GM21529 (cell line): Measurements from ENCODE around the gene ANKMY1.

Source experiments
- ATAC-seq: cut with Tn5 transposase; IDR thresholded peaks from one replicate; pipeline ENCODE4 v1.9.1; 2021; ENCODE audit not compliant: unreplicated experiment

ANKMY1 gene

GRCh38 chr2:240461471-240462072, 96.2 kb downstream of the ANKMY1 start:
- ATAC-seq, result no peak

- no peak for ATAC-seq
These were observed 96.9 kb downstream of the ANKMY1 start for GRCh38 chr2:240460781-240461431.

- ATAC-seq, result no peak
These were observed 97.5 kb downstream of the ANKMY1 start for GRCh38 chr2:240460253-240460711.

GRCh38 chr2:240459401-240460252, 98.2 kb downstream of the ANKMY1 start:
- no peak for ATAC-seq

- no peak for ATAC-seq
These were observed 98.8 kb downstream of the ANKMY1 start for GRCh38 chr2:240458900-240459391.

- ATAC-seq, result no peak
These were observed 99.5 kb downstream of the ANKMY1 start for GRCh38 chr2:240458044-240458899.

GRCh38 chr2:240457223-240458043, 100.4 kb downstream of the ANKMY1 start:
- ATAC-seq, result no peak

GRCh38 chr2:240456447-240457222, 101.2 kb downstream of the ANKMY1 start:
- no peak for ATAC-seq

GRCh38 chr2:240455647-240456446, 101.9 kb downstream of the ANKMY1 start:
- ATAC-seq, result no peak

- ATAC-seq, result no peak
These were observed 102.5 kb downstream of the ANKMY1 start for GRCh38 chr2:240455272-240455646.

GRCh38 chr2:240454106-240454901, 103.5 kb downstream of the ANKMY1 start:
- no peak for ATAC-seq

- no peak for ATAC-seq
These were observed 104.2 kb downstream of the ANKMY1 start for GRCh38 chr2:240453461-240454105.

- ATAC-seq, result no peak
These were observed 105.1 kb downstream of the ANKMY1 start for GRCh38 chr2:240452462-240453256.

- ATAC-seq, result no peak
These were observed 105.9 kb downstream of the ANKMY1 start for GRCh38 chr2:240451791-240452461.

GRCh38 chr2:240451108-240451611, 106.6 kb downstream of the ANKMY1 start:
- no peak for ATAC-seq
